DMS53 treated with DMSO at 0.1 percent for 48 hours (cell line): ENCODE results near the gene CH25H.
"Not testable (repeated sequence)": the region's sequence is repeated elsewhere in the genome, so short reads cannot be mapped to it uniquely, and the experiment has no call there.

Source experiments
- DNase-seq: peaks from one replicate; lab custom pipeline; 2025; ENCODE audit not compliant: unreplicated experiment; lab: John Stamatoyannopoulos, UW

The CH25H gene

DNA sequence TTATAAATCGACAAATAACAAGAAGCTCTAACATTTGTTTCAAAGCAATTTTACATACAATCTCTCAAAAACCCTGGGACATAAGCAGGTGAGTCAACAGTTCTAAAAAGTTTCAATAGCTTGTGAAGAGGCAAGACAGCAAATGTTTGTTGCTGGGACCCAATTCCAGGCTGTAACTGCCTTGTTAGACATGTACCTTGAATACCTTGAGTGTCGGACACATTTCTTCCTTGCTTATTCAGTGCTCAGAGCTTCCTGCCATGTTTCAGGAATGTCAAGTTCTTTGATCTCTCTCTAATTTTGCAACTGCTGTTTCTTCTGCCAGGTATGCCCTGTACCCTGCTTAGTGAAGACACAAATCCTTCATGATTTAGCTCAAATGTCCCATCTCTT, 5.1 kb downstream of the CH25H start:
- no peak for DNase-seq

DNA sequence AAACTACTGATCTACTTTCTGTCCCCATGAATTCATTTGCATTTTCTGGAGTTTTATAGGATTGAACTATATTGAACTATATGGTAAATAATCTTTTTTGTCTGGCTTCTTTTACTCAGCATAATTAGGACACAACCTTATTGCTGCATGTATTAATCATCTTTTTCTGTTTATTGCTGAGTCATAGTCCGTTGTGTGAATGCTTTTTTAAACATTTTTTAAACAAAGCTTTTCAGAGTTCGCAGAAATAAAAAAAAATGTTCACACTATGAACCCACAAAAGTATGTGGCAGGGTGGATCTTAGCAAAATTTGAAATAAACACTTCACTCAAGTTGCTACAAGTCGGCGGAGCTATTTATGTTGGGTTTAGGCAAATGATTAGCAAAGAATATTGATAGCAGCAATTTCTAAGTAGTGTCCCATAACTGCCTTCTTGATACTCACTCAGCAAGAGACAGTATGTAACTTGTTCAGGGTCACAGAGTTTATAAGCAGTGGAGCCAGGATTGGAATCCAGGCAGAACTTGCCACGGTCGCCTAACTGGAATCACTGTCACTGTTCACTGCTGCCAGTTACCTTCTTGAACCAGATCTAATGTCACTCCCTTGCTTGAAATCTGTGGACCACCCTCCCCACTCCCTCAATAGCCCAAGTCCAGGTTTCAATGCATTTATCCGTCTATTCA, 5.6 kb downstream of the CH25H start:
- DNase-seq = no peak

DNA sequence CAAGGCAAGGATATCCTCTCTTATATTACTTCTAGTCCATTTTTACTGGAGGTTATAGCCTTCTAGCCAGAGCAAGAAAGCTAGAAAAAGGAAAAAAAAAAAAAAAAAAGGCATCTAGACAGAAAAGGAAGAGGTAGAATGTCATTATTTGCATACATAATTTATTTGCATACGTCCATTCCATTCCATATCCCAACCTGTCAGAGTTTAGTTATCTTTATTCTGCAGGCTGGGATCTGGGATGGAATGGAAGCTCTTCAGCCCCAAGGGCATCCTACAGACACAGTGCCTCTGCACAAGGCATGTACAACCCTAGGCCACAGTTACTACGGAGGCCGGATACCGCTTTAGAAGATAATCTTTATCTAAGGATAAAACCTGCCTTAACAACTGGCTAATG, 9.6 kb downstream of the CH25H start:
- DNase-seq = no peak

DNA sequence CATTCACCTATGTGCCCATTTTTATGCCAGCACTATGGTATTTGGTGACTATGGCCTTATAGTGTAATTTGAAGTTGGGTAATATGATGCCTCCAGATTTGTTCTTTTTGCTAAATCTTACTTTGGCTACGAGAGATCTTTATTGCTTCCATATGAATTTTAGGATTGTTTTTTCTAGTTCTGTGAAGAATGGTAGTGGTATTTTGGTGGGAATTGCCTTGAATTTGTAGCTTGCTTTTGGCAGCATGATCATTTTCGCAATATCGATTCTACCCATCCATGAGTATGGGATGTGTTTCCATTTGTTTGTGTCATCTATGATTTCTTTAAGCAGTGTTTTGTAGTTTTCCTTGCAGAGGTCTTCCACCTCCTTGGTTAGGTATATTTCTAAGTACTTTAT, 15.8 kb downstream of the CH25H start:
- not testable (repeated sequence) for DNase-seq

DNA sequence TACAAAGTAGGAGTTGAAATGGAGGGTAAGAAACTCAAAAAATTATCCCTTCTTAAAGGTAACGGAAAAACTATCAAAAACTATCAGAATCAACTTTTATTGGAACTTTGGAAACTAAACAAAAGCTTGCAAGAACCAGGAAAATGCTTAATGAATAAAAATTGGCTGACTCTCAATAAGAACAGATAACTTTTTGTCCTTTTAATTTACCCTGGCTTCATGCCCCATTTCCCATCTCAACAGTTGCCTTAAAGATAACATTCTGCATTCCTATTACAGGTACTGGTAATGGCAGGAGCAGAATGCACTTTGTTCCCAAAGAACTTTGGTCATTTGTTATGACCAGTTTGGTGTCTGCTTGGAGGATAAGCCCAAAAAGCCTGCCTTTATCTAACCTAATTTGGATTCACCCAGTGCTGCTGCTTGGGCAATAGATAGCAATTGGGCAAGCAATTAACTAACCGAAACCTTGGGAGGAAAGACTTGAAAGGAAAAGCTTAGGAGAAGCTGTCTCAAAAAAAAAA, 17.8 kb downstream of the CH25H start:
- no peak for DNase-seq

DNA sequence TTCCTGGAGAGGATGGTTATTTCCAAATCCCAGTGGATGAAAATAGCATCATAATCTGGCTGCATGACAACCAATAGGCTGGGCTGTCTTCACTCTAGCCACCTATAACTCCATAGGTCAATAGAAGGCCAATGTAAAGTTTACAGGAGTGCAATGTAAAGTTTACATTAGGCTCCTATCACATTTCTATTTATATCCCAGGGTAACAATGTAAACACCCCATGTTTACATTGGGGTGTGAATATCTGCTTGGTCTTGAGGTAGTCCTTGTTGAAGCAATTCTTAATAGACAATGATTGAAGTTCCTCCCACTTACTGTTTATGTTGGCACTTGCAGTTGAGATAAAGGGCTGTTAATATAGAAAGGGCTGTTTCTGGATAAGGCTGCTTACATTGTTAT, 21.5 kb downstream of the CH25H start:
- DNase-seq = peak; percentile 63

DNA sequence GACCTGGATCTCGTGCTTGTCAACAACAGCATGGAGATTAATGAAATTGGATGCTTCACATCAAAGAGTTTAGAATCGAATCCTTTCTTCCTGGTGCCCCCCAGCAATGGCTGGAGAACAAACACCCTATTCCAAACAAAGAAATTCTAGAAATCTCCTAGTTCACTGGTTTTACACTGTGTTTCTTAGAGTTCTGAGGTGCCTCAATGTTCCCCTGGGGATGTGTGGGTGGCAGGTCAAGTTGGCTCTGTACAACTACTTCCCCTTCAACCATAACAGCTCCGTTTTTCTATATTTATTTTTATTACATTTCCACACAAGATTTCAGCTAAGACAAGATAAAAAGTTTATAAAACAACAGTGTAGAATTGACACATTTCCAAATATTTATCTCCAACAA, 22.5 kb downstream of the CH25H start:
- DNase-seq = no peak

DNA sequence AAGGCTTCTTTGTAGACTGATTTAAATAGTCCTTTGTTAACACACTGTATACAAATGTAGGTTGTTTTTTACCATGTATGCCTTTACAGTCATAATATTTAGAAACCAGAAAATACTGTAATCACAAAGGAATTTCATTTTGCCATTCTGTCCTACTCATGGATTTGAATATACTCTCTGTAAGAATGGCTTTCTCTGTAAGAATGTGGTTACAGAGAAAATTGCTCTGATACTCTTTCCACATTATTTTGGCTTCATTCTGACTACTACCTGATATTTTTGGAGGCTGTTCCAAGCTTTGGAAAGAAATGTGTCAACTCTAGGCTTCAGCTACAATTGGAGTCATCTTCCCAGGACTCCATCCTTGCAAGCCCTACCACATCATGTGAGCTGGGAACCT, 23.5 kb downstream of the CH25H start:
- no peak for DNase-seq

DNA sequence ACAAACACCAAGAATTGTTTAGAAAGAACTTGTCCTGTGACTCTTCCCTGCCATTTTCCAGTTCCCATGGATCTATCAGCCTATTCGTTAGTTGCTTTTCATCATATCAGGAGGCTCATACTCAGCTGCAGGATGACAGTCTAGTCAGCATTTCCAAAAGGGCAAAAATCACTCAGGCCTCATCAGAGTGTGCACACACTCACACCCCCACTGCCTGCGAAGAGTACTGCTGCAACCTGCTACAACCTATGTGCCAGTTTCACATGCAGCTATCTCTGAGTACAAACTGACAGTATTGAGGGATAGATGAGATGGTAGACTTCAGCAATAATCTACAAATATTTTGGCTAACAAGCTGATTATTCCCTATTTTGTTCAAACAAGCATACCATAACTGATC, 24.2 kb downstream of the CH25H start:
- no peak for DNase-seq

DNA sequence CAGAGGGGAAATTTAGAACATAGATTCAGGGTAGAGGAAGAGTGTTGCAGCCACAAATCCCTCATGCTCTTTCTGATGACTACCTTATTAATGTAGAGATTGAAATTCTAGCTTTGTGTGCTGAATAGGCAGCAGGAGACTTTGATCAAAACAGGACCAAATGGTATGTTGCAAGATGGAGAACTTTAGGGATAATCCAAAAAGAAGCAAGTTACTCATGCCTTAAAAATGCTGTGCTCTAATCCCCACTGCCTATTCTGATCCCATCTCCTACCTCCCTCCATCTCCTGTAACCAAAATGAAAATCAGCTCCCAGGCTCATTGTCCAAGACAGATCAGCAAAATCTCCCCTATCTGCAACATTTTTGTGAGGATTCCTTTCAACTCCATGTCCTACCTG, 31.3 kb downstream of the CH25H start:
- DNase-seq = no peak

DNA sequence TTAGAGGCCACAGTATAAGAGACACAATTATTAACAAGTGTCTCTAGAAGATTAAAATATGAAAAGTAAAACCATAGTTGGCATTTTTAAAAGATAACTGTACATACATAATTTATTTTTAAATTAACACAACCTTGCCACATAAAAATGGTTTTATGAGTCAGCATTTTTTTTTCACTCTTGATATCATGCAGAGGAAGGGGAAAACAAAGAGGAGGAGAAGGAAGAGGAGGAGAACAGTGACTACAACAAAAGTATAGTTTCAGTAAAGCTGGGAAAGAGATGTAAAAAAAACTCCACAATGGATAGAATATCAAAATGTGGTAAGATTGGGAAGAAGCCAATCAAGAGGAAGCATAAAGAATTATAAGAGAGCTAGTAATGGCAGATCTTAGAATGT, 34.0 kb downstream of the CH25H start:
- no peak for DNase-seq

DNA sequence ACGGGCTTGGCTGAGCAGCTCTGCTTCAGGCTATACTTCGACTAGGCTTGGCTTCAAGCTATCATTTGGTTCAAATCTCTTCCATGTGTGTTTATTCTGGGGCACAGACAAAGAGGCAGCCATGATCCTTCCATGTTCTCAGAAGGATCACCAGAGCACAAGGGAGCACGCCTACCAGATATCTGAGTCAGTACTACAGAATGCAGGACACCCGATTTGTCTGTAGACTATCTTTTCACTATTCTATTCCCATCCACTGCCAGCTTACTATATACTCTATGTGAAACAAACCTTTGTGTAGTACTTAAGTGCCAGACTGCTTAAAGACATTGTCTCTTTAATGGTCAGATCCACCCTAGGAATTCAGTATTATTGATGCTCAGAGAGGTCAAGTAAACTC, 35.1 kb downstream of the CH25H start:
- no peak for DNase-seq

DNA sequence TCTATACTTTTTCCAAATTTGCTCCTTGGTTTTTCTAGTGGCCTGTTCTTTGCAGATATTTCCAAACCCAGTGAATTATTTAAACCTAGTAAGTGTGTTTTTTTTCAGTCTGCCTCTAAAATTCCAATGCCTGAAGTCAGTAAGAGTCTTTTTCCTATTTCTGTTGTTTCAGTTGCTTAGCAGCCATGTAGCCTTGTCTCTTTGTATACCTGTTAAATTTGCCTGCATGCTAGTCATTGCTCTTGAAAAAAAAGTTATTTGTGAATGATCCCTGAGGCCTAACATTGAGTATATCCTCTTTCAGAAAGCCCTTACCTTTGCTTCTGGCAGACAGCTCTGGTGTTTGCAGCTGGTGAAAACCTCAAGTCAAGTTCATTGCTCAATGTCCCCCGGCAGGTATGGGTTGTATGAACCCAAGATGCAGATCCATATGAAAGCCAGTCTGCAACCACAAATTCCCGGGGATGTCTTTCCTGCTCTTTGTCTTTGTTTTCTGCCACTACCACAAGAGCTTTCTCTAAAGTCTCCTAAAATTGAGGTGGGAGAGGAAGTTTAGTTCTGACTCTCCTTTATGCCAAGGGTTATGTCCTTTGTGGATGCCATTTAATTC, 35.7 kb downstream of the CH25H start:
- no peak for DNase-seq

DNA sequence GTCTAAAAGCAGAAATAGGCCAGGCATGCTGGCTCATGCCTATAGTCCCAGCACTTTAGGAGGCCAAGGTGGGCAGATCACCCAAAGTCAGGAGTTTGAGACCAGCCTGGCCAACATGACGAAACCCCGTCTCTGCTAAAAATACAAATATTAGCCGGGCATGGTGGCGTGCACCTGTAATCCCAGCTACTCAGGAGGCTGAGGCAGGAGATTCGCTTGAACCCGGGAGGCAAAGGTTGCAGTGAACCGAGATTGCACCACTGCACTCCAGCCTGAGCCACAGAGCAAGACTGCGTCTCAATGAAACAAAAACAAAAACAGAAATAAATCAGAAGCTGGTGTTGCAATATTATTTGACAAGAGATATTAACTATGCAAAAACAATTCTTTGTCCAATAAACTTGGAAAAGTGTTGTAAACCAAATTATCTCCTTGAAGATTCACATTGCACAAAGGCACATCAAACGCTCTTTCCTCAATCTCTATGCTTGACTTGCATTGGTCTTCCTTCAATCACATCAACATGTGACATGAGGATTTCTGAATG, 38.7 kb downstream of the CH25H start:
- not testable (repeated sequence) for DNase-seq

DNA sequence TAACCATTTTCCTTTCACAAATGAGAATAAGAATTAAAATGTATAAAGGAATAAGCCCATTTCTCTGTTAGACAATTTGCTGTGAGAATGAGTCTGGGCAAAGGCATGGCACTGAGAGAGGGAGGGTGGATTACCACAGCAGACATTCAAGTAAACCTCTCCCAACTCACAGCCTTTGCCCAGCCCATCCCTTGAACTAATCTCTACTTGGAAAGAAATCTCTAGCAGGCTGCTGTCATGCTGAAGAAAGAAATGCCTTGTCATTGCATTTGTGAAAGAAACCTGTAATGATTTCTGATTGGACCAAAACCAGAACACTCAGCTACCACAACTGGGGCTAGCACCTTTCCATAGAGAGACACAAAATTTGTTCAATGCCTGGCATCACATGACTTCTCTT, 39.2 kb downstream of the CH25H start:
- no peak for DNase-seq

DNA sequence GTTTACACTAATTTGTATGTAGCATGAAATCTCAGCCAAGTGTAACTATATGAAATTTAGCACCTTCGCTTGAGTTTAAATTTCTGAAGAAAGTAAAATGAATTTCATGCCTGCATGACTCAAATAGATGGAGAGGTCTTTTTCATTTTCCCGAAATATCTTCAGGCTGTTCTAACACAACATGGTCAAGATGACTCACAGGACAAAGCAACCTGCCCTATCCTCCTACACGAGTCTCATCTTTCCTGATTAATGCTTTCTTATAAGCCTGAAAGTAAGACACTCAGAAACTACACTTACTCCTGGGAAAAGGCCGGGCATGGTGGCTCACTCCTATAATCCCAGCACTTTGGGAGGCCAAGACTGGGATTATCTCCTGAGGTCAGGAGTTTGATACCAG, 41.2 kb downstream of the CH25H start:
- DNase-seq = no peak

DNA sequence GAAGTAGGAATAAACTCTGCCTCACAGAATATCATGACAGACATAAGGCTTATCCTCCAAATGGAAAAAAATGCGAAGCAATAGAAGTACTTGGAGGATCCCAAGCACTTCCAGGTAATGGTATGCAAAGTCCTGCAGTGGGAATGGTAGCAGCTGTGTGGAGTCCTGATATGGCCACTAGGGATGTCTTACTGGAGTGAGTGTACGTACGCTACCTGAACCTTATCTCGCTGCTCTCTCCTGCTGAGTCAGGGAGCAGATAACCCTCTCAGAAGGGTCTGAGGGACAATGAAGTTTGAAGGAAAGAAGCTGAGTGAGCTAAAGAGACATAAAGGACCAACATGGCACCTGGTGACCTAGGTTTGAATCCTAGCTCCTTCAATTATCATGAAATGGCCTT, 42.2 kb downstream of the CH25H start:
- no peak for DNase-seq

DNA sequence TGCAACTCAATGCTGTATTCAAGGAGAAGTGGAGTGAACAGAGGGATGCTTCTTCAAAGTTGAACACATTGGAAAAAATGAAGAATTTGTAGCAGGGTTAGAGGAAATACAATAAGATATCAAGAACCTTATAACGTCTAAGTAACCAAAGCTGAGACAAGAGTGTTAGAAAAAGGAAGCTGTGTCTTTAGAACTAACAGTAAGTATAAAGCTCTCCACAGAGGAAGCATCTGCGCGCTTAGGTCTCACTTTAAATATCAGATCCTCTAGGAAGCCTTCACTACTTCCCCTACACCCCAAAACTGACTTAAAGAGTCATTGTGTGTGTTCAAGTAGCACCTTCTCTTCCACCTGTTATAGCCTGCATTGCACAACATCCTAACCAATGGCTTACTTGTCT, 43.0 kb downstream of the CH25H start:
- no peak for DNase-seq

DNA sequence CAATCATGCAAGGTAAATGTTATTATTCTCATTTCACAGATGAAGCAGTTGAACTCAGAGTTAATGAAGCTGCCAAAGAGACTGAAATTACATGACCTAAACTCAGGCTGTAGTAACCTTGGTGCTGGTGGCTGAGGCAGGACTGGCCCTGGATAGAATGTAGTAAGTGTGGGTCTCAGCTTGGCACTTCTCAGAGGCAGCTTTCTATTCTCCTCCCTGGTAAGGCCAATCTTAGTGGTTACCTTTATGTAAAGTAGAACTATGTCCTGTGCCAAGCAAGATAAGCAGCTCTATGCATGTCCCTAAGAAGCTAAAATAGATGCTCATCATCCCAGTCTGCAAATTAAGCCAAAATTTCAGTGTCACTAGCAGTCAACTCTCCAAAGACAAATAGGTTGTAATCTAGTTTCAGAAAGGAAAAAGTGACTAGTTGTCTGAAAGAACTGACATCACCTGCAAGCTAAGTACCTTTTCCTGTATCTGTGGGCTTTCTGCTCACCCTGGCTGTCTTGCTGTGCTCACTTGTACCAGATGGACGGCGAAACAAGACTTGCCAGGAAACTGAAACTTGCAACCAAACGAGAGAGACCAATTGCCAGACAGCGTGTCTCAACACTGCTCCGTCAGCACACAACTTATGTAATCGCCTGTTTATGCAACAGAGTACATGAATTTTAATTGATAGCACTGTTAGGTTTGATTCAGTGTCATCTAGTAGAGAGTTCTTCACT, 43.7 kb downstream of the CH25H start:
- no peak for DNase-seq

DNA sequence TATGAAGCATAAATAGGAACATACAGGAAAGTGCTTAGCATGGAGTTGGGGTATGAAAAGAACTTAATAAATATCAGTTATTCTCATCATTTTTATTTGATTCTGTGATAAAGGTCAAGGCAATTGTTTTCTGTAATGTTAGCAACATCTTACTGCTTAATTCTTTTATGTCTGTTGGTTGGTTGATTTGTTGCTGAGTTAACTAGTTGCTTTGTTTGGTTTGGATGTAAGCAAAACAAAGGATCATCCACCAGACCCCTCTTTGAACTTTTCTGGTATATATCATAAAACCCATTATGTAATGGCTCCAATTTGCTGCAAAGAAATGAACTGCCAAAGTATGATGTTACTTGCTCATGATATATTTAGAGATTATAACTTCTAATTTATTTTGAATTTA, 44.5 kb downstream of the CH25H start:
- DNase-seq = no peak

DNA sequence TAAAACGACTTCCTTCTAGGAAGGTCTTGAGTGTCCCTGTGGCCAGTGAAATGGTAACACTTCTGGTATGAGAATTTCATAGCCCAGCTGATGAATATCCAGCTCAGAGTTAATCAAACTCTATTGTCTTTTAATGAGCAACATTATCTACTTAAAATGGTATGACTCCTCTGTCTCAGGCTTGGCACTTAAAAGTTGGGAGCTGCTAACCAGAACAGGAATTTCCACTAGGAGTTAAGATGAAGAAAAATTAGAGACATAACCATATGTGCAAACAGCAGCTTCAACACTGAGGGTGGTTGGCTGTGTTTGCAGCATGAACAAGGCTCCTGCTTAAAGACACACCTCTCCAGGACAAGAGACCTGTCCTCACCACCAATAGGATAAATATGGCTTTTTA, 46.8 kb downstream of the CH25H start:
- DNase-seq = no peak

DNA sequence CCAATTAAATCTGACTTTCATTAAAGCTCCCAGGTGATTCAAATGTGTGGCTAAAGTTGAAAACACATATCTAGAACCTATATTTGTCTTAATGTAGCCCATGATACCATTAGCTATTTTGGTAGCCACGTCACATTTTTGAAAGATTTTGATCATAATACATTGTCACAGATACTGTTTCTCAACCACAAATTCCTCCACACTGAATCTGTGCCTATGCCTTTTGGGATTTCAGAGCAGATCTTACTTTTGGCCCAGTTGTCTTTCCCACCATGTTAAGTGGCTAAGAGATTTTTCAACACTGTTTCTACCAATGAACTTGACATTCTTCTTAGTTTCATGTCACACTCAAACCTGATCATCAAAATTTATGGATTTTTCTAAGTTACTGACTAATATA, 47.4 kb downstream of the CH25H start:
- no peak for DNase-seq
